Activated T-cell treated with anti-CD3 and anti-CD28 coated beads, Interleukin-2, amount 50 U/mL, for 48 hours (primary cell): ENCODE measurements around the gene NDOR1.

ENCODE experiments used
- DNase-seq, 2 experiments: peaks; one replicate each; pipeline ENCODE4 v3.0.0-alpha.2; 2020

The NDOR1 gene

GRCh38 chr9:137167747-137168572, 37.5 kb upstream of the NDOR1 start:
- DNase-seq, result no peak

DNA sequence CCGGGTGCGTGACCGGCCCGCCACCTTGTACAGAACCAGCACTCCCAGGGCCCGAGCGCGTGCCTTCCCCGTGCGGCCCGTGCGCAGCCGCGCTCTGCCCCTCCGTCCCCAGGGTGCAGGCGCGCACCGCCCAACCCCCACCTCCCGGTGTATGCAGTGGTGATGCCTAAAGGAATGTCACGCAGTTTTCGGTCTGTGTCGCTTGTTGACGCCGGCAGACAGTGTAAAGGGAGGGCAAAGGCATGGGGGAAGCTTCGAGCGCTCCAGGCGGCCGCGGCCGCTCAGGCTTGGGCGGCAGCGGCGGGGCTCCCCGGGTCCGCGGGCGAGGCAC, 37.0 kb upstream of the NDOR1 start:
- peak in 1 of 2 experiments; percentile 53 for DNase-seq

DNA sequence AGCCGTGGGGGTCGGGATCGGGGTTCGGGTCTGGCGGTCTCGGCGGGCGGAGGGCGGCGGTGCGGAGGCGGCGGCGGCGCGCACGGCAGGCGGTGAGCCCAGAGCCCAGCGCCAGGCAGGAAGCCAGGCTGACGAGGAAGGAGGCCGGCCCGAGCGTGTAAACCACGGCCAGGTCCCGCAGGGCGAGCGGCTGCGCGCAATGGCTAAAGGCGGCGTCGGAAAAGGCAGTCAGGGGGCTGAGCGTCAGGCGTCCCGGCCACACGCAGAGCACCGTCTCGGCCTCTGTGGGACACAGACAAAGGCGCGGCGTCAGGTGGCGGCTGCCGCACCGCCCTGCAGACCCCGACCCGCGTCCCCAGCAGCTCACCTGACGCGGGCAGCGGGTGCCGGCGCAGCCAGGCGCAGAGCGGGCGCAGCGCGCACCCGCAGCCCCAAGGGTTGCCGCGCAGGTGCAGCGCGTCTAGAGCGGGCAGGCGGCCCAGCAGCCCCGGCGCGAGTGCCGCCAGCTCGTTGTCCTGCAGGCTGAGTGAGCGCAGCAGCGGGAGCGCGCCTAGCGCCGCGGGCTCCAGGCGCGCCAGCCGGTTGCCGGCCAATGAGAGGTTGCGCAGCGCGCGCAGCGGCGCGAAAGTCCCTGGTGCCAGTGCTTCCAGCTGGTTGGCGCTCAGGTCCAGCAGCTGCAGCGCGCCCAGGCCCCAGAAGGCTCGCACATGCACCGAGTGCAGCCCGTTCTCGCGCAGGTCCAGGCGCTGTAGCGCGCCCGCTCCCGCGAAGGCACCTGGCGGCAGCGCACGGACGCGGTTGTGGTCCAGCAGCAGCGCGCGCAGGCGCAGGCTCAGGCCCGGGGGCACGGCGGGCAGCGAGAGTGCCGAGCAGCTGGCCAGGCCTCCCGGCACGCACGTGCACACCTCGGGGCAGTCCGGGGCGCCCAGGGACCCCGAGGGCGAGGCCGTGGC, 36.3 kb upstream of the NDOR1 start:
- DNase-seq, result peak; percentile 43 to 55

DNA sequence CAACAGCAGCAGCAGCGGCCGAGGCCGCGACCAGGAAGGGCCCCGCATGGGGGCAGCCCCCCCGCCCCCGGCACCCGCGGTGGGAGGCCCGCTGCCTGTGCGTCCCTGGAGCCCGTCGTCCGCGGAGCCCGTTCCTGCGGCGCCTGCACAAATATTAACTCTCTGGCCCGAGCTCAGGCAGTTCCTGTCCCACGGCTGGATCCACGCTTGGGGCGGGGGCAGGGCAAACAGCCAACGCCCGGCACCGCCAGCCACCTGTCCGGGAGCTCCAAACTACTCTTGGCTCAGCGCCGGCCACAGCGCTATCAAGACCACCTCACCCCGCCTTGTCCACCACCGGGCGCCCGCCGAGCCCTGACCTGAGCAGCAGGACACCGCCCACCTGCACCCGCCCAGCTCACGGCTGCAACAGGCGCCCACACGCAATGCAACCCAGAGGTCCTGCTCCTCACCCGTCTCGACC, 35.6 kb upstream of the NDOR1 start, which contains the start of gene LRRC26:
TSS of gene LRRC26 (minus strand) at position 156 of the 463 bp plus-strand sequence. CDS start at position 48, 108 bp downstream.
- no peak for DNase-seq

GRCh38 chr9:137170486-137171148, 34.9 kb upstream of the NDOR1 start:
- DNase-seq, result no peak

- DNase-seq, result no peak
Observed at GRCh38 chr9:137171149-137171900, 34.2 kb upstream of the NDOR1 start.

- no peak for DNase-seq
Observed at GRCh38 chr9:137172901-137173795, 32.4 kb upstream of the NDOR1 start.

- no peak for DNase-seq
Observed at GRCh38 chr9:137173796-137174664, 31.5 kb upstream of the NDOR1 start.

DNA sequence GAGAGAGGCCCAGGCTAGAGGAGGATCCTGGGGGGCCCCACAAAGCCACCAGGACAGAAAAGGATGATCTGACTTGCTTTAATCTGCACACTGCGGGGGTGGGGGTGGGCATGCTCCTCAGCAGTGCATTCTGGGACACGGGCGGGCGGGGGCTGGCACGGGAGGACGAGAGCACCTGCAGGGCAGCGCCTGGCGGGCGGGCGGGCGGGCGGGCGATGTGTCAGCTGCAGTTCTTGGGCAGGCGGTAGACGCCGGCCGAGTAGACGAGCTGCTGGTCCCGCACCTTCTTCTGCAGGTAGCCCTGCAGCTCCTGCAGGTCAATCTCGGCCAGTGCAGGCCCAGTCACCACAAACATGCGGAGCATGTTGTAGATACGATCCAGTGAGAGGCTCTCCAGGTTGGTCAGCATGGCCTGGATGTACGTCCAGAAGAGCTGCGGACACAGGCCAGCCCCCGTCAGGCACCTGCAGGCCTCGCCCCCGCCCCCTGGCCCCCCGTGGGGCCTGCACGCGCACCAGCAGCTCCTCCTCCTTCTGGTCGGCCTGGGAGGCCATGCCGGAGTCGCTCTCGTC, 30.7 kb upstream of the NDOR1 start:
- DNase-seq, result peak in 1 of 2 experiments; percentile 47

GRCh38 chr9:137175345-137175961, 30.0 kb upstream of the NDOR1 start:
- peak in 1 of 2 experiments; percentile 39 for DNase-seq

DNA sequence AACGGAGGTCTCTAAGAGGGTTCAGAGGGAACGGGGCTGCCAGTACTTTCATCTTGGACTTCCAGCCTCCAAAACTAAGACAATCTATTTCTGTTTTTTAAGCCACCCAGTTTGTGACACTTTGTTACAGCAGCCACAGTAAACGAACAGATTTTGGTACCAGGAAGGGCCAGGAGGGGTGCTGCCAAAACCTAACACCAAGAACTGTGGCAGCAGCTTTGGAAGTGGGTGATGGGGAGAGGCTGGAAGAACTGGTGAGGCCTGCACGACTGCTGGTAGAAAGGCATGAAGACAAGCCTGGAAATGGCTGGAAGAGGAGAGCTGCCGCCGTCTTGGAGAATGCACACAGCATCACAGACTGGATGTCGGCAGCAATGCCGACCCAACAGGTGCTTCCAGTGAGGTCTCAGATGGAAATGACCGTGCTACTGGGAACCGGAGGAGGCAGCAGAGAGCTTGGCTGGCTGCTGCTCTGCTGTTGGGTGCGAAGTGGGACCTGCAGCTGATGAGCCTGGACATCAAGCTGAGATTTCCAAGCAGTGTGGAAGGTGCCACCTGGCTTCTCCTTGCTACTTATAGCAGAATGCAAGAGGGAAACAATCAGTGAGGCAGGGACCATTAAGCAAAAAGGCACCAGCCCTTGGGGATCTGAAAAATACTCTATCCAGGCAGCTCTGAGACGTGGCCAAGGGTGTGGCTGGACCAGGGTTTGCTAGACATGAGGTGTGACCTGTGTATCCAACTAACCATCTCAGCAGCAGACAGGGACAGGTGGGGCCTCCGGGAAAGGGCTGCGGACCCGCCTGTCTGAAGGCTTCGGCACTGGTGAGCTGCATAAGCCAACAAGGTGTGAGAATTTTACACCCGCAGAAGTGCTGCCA, 29.0 kb upstream of the NDOR1 start:
- DNase-seq, result peak; percentile 38 to 46

- no peak for DNase-seq
Observed at GRCh38 chr9:137178201-137178938, 27.1 kb upstream of the NDOR1 start.

- no peak for DNase-seq
Observed at GRCh38 chr9:137178939-137179630, 26.4 kb upstream of the NDOR1 start.

DNA sequence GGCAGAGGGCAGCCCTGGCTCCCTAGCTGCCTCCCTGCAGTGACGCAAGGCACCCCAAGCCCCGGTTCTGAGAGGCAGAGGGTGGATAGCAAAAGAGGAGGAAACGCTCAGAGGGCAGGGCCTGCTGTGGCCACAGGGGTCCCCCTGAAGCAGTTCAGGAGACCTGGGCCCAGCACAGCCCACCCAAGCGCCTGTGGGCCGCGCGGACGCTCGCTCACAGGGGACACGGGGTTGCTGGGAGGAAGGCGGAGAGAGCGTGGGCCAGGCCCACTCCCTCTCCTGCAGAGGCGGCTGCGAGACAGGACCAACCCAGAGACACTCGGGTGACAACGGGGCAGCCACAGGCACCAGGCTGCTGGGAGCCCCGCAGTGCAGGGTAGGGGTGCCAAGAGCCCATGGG, 25.7 kb upstream of the NDOR1 start:
- no peak for DNase-seq

GRCh38 chr9:137180491-137180890, 25.0 kb upstream of the NDOR1 start:
- DNase-seq, result no peak

GRCh38 chr9:137181680-137182079, 23.8 kb upstream of the NDOR1 start:
- no peak for DNase-seq

DNA sequence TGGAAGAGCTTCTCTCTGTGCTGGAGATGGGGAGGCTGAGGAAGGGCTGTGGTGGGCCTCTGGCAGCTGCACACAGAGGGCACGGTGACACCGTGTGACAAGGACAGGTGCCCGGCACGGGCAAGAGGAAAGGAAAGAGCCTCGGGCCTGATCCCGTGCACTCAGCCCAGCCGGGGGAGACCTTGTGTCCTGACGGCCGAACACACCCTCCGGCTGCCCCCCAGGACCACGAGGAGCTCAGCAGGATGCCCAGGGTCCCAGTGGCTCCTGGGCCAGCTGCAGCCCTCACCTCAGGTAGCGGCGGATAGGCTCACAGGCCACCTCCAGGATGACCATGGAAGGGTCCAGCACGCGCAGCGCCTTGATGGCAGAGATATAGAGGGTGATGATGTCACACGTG, 22.7 kb upstream of the NDOR1 start:
- no peak for DNase-seq
